BJ (cell line): Measurements from ENCODE around the gene PTPRZ1. TPM values are rescaled to one million over a fixed set of nuclear protein-coding genes. Genes with fewer than 3 reads are reported as not detected.

Experiments
- CTCF ChIA-PET: fragments of 350-600 bp; formaldehyde crosslinking; extraction: SDS; loops from one replicate; lab custom pipeline; 2021; ENCODE audit warnings: antibody characterized with exemption, inconsistent platforms; lab: Yijun Ruan, JAX
- POLR2A ChIA-PET: fragments of 300-600 bp; sonication (Branson Sonifier 250); formaldehyde crosslinking; extraction: SDS; loops from one replicate; lab custom pipeline; 2021; ENCODE audit warnings: antibody characterized with exemption; lab: Charles Lee
- DNase-seq: peaks from one replicate; pipeline ENCODE4 v3.0.0-alpha.2; 2011; ENCODE audit warnings: low read depth
- H3K27me3 ChIP-seq: 2 replicates; pipeline ENCODE4 v1.6.0; 2011; ENCODE audit warnings: low read length; ENCODE audit not compliant: control insufficient read depth, insufficient read depth
- H3K36me3 ChIP-seq: 2 replicates; pipeline ENCODE4 v1.5.1; 2011; ENCODE audit warnings: low read length; ENCODE audit not compliant: control insufficient read depth, insufficient read depth
- H3K4me3 ChIP-seq: 2 replicates; pipeline ENCODE4 v1.5.1; 2011; ENCODE audit warnings: low read depth, mild to moderate bottlenecking, control low read depth, low read length
- polyA plus RNA-seq: library from polyadenylated mRNA; depleted of rRNA; stranded (reverse); fragments of >200 nt; gene quantifications from 2 replicates; pipeline ENCODE4 v1.2.3, GENCODE V29; 2011
- TF ChIP-seq, protein P1 (sequence below): IDR thresholded peaks from 2 replicates; pipeline ENCODE4 v1.5.1; 2011; ENCODE audit warnings: low read depth, mild to moderate bottlenecking, control low read depth, inconsistent platforms, low read length, moderate library complexity; ENCODE audit not compliant: insufficient read depth

Gene PTPRZ1
- polyA plus RNA-seq, 1 experiment: not detected

DNA sequence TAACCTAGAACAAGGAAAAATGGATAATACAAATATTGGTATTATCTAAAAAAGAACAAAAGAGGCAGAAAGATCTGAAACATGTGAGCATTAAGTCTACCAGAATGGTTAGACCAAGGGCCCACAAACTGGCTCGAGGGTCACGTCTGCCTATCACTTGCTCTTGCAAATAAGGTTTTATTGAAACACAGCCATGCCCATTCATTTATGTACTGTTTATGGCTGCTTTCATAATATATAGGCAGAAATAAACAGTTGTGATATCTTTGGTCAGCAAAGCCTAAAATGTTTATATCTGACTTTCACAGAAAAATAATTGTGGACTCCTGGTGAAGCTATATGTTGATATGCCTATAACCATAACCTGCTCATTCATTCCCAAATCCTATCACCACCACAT is 199.3 kb downstream of the PTPRZ1 start:
- TF ChIP-seq, protein P1, sequence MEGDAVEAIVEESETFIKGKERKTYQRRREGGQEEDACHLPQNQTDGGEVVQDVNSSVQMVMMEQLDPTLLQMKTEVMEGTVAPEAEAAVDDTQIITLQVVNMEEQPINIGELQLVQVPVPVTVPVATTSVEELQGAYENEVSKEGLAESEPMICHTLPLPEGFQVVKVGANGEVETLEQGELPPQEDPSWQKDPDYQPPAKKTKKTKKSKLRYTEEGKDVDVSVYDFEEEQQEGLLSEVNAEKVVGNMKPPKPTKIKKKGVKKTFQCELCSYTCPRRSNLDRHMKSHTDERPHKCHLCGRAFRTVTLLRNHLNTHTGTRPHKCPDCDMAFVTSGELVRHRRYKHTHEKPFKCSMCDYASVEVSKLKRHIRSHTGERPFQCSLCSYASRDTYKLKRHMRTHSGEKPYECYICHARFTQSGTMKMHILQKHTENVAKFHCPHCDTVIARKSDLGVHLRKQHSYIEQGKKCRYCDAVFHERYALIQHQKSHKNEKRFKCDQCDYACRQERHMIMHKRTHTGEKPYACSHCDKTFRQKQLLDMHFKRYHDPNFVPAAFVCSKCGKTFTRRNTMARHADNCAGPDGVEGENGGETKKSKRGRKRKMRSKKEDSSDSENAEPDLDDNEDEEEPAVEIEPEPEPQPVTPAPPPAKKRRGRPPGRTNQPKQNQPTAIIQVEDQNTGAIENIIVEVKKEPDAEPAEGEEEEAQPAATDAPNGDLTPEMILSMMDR: no peak
- DNase-seq: no peak
- CTCF ChIA-PET: interaction anchor here (1.4 kb wide), 1 partner anchor 9 kb away, joined by 3 read pairs; no protein-coding TSS in a partner anchor
- Histone ChIP-seq H3K4me3 (no peak overlapping the region), H3K36me3 (no peaks in the 10 kb centered on the region), H3K27me3 (no peaks in the 10 kb centered on the region)
- POLR2A ChIA-PET: no interaction called here

GRCh38 chr7:122072924-122073599 is 200.1 kb downstream of the PTPRZ1 start:
- Histone ChIP-seq H3K4me3 (no peak overlapping the region), H3K36me3 (peaks cover 2% of the 10 kb centered on the region; the same call in 1 of the 2 replicates), H3K27me3 (no peaks in the 10 kb centered on the region)
- TF ChIP-seq, protein P1: no peak
- ChIA-PET POLR2A (no interaction called here), CTCF (interaction anchor here (1.4 kb wide), 1 partner anchor 8 kb away, joined by 3 read pairs; no protein-coding TSS in a partner anchor)
- DNase-seq: no peak

DNA sequence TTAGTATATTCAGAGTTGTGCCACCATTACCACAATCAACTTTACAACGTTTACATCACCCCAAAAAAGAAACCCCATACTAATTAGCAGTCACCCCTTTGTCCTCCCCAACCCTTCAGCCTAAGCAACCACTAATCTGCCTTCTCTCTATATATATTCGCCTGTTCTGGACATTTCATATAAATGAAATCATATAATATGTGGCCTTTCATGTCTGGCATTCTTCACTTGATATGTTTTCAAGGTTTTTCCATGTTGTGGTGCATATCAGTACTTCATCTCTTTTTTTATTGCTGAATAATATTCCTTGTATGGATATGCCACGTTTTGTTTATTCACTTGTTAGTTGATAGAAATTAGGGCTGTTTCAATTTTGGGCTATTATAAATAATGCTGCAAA is 200.7 kb downstream of the PTPRZ1 start:
- DNase-seq: no peak
- Histone ChIP-seq H3K4me3 (no peak overlapping the region), H3K36me3 (peaks cover 2% of the 10 kb centered on the region; the same call in 1 of the 2 replicates), H3K27me3 (no peaks in the 10 kb centered on the region)
- POLR2A ChIA-PET: no interaction called here
- TF ChIP-seq, protein P1: no peak
- CTCF ChIA-PET: no interaction called here

DNA sequence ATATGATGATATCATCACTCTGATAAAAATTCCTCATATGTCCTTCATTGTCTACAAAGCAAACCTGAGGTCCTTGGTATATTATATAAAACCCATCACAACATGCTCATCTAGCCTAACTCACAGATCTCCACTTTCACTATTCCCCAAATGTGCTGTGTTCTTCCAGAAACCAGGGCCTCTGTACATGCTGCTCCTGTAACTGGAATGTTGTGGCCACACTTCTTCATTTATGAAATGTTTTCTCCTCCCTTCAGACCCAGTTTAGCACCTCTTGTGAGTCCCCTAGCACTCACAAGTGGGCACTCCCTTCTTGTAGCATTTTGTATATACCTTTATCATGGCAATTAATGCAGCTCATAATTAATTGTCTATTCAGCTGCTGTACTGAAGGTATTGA is 209.2 kb downstream of the PTPRZ1 start:
- no peaks in the 10 kb centered on the region for H3K27me3 ChIP-seq
- no peak for DNase-seq
- TF ChIP-seq, protein P1: no peak
- ChIA-PET POLR2A (no interaction called here), CTCF (interaction anchor here (1.1 to 2.4 kb wide), 3 partner anchors 8 to 12 kb away, joined by 3 to 15 read pairs (median 5); no protein-coding TSS in a partner anchor)
- H3K4me3 ChIP-seq: no peak overlapping the region
- peaks cover 4% of the 10 kb centered on the region; the same call in 1 of the 2 replicates for H3K36me3 ChIP-seq

- no peak overlapping the region for H3K4me3 ChIP-seq
- peaks cover 3% of the 10 kb centered on the region; the same call in 1 of the 2 replicates for H3K36me3 ChIP-seq
- ChIA-PET POLR2A (no interaction called here), CTCF (interaction anchor here (2.4 kb wide), 1 partner anchor 11 kb away, joined by 15 read pairs; no protein-coding TSS in a partner anchor)
- no peaks in the 10 kb centered on the region for H3K27me3 ChIP-seq
- TF ChIP-seq, protein P1: no peak
- DNase-seq: no peak
Measured at GRCh38 chr7:122082670-122083069, 209.7 kb downstream of the PTPRZ1 start.
